GM12865 (cell line): ENCODE data around the gene CLASP1.
"Not testable (repeated sequence)": the region's sequence is repeated elsewhere in the genome, so short reads cannot be mapped to it uniquely, and the experiment has no call there.

Experiments
- DNase-seq: peaks from one replicate; pipeline ENCODE4 v3.0.0; 2010; ENCODE audit warnings: low read depth
- H3K4me3 ChIP-seq: 2 replicates; pipeline ENCODE4 v1.5.1; 2011; ENCODE audit warnings: mild to moderate bottlenecking, low read depth, low read length, control low read depth
- TF ChIP-seq, protein P1 (sequence below): IDR thresholded peaks from 2 replicates; pipeline ENCODE4 v1.5.1; 2011; ENCODE audit warnings: low read length, control low read depth, low read depth, inconsistent platforms; ENCODE audit not compliant: insufficient read depth; ENCODE audit errors: missing control alignments

The CLASP1 gene

DNA sequence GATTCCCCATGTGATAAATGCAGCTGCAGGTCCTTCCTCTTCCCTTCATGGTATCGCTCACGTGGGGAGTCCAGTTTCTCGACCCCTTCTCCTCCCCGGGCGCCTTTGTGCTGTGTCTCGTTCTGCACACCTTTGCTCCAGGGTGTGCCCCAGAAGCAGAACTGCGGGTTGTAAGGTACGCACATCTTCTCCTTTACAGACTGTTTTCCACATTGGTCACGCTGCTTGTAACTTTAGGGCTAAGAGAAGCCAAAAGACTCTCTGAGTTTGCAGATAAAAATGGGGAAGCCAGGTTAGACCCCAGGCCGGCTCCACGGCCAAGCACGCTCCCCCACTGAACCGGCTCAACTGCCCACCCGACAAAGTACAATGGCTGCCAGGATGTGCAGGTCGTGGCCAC lies 318.3 kb downstream of the CLASP1 start:
- TF ChIP-seq, protein P1, sequence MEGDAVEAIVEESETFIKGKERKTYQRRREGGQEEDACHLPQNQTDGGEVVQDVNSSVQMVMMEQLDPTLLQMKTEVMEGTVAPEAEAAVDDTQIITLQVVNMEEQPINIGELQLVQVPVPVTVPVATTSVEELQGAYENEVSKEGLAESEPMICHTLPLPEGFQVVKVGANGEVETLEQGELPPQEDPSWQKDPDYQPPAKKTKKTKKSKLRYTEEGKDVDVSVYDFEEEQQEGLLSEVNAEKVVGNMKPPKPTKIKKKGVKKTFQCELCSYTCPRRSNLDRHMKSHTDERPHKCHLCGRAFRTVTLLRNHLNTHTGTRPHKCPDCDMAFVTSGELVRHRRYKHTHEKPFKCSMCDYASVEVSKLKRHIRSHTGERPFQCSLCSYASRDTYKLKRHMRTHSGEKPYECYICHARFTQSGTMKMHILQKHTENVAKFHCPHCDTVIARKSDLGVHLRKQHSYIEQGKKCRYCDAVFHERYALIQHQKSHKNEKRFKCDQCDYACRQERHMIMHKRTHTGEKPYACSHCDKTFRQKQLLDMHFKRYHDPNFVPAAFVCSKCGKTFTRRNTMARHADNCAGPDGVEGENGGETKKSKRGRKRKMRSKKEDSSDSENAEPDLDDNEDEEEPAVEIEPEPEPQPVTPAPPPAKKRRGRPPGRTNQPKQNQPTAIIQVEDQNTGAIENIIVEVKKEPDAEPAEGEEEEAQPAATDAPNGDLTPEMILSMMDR: no peak
- no peak for DNase-seq
- no peak overlapping the region for H3K4me3 ChIP-seq

DNA sequence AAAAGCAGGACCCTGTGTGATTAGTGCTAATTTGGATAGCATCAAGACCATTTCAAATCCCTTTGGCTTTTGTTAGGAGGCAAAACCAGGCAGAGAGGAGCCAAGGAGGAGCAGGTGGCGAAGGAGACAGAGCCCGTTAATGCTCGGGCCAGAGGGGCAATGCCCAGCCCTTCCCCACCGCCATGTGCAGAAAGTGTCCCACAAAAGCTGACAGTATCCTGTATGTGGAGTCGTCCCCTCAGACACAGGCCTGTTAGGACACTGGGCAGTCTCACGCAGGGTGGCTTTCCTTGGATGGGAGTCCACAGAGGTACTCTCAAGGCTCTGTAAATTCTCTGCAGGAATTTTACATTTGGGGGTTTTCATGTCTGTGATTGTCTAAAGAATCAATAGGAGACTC lies 319.5 kb downstream of the CLASP1 start:
- TF ChIP-seq, protein P1: no peak
- H3K4me3 ChIP-seq: no peak overlapping the region
- no peak for DNase-seq

DNA sequence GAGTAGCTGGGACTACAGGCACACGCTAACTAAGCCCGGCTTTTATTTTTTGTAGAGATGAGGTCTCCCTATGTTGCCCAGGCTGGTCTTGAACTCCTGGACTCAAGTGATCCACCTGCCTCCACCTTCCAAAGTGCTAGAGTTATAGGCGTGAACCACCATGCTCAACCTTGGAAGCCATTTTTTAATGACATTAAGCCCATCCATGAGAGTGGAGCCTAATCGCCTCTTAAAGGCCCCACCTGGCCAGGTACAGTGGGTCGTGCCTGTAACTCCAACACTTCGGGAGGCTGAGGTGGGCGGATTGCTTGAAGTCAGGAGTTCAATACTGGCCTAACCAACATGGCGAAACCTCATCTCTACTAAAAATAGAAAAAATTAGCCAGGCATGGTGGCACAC lies 322.6 kb downstream of the CLASP1 start:
- H3K4me3 ChIP-seq: no peak overlapping the region
- no peak for DNase-seq
- TF ChIP-seq, protein P1: no peak

DNA sequence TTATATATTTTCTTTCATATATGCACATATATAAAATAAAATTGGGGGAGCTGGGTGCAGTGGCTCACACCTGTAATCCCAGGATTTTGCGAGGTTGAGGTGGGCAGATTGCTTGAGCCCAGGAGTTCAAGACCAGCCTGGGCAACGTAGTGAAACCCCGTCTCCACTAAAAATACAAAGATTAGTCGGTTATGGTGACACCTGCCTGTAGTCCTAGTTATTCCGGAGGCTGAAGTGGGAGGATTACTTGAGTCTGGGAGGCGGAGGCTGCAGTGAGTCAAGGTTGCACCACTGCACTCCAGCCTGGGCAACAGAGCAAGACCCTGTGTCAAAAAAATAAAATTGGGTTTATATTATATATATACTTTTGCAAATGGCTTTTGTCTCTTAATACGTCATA lies 324.7 kb downstream of the CLASP1 start:
- H3K4me3 ChIP-seq: no peak overlapping the region
- TF ChIP-seq, protein P1: no peak
- no peak for DNase-seq

DNA sequence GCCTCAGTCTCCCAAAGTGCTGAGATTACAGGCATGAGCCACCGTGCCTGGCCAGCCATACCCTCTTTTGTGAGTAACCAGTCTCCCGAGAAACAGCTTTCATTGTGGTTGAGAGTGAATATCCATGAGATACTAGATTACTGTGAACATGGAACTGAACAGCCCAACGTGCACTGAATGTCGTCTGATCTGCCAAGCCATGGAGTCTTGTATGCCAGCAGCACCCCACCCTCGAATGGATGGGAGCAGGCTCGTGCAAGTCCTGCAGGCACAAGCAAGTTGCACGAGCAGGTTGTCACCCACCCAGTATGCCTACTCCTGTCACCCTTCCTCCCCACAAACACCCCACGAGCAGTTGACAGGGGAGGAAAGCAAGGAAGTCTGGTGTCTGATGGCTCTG lies 327.8 kb downstream of the CLASP1 start:
- no peak overlapping the region for H3K4me3 ChIP-seq
- TF ChIP-seq, protein P1: no peak
- DNase-seq: no peak

DNA sequence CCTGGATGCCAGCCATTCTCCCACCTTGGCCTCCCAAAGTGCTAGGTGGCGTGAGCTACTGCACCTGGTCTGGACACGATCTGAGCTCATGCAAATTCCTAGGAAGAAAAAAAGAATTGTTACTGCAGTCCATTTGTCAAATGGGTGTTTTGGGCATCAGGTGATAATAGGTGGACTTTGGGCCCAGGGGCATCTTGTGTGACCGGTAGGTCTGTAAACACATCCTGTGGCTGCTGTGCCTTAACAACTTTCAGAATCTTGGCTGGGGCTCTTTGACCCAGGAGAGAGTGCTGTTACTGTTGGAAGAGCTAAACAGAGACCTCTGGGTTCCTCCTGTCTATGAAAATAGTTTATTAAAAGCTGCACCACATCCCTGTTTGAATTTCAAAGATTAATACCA lies 329.3 kb downstream of the CLASP1 start:
- H3K4me3 ChIP-seq: no peak overlapping the region
- TF ChIP-seq, protein P1: no peak
- no peak for DNase-seq

DNA sequence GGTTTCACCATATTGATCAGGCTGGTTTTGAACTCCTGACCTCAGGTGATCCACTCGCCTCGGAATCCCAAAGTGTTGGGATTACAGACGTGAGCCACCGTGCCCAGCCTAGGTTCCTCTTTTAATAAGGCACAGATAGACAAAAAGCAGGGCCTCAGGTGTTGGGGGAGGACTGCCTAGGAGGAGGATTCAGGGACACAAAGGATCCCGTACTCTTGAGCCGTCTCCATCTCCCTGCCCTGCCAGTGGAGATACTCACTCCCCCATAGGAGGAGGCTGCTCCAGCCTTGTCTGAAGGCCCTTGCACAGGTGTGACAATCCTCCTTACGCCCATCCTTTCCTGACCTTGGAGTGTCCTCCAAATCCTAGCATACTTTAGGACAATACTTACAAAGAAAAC lies 332.3 kb downstream of the CLASP1 start:
- no peak overlapping the region for H3K4me3 ChIP-seq
- DNase-seq: no peak
- TF ChIP-seq, protein P1: no peak

DNA sequence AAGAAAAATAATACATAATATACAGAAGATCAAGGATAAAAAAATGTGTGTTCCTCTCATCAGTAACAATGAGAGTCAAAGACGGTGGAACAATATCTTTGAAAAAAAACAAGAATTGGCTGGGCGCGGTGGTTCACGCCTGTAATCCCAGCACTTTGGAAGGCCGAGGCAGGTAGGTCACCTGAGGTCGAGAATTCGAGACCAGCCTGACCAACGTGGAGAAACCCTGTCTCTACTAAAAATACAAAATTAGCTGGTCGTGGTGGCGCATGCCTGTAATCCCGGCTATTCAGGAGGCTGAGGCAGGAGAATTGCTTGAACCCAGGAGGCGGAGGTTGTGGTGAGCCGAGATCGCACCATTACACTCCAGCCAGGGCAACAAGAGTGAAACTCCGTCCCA lies 335.6 kb downstream of the CLASP1 start:
- DNase-seq, H3K4me3 ChIP-seq: not testable (repeated sequence)
